ENCODE measurements around the gene SAMD13. TPM values are rescaled to one million over a fixed set of nuclear protein-coding genes. Genes with fewer than 3 reads are reported as not detected.

Gene SAMD13
- total RNA-seq, 1 donor from 2014 or later = 0.92 TPM

GRCh38 chr1:84257617-84258016 is 43.9 kb upstream of the SAMD13 start:
- no peaks in the 10 kb centered on the region for H3K36me3 Mint-ChIP-seq (ENCODE audit: low read depth)
- H3K27me3 Mint-ChIP-seq (ENCODE audit: low read depth) = no peaks in the 10 kb centered on the region
- no peak for TF ChIP-seq CTCF (IDR thresholded peaks at IDR 0.05)
- H3K4me1 Mint-ChIP-seq (ENCODE audit: low read depth) = peaks cover 40% of the 10 kb centered on the region
- no peaks in the 10 kb centered on the region for H3K9me3 Mint-ChIP-seq (ENCODE audit: low read depth)
- no peak overlapping the region for H3K4me3 Mint-ChIP-seq (ENCODE audit: unreplicated experiment)
- DNase-seq (ENCODE audit: low spot score) = no peak
- H3K27ac Mint-ChIP-seq (ENCODE audit: unreplicated experiment) = no peak overlapping the region

GRCh38 chr1:84259376-84259775 is 42.1 kb upstream of the SAMD13 start:
- Mint-ChIP-seq H3K9me3 (ENCODE audit: low read depth) (no peaks in the 10 kb centered on the region), H3K4me1 (ENCODE audit: low read depth) (peaks cover 22% of the 10 kb centered on the region), H3K36me3 (ENCODE audit: low read depth) (no peaks in the 10 kb centered on the region), H3K27ac (ENCODE audit: unreplicated experiment) (no peak overlapping the region), H3K4me3 (ENCODE audit: unreplicated experiment) (no peak overlapping the region), H3K27me3 (ENCODE audit: low read depth) (no peaks in the 10 kb centered on the region)
- no peak for TF ChIP-seq CTCF (IDR thresholded peaks at IDR 0.05)
- no peak for DNase-seq (ENCODE audit: low spot score)

GRCh38 chr1:84259989-84260388 is 41.5 kb upstream of the SAMD13 start:
- H3K4me1 Mint-ChIP-seq (ENCODE audit: low read depth) = peaks cover 16% of the 10 kb centered on the region
- no peaks in the 10 kb centered on the region for H3K9me3 Mint-ChIP-seq (ENCODE audit: low read depth)
- no peaks in the 10 kb centered on the region for H3K36me3 Mint-ChIP-seq (ENCODE audit: low read depth)
- H3K27ac Mint-ChIP-seq (ENCODE audit: unreplicated experiment) = no peak overlapping the region
- no peak for TF ChIP-seq CTCF (IDR thresholded peaks at IDR 0.05)
- H3K27me3 Mint-ChIP-seq (ENCODE audit: low read depth) = no peaks in the 10 kb centered on the region
- no peak overlapping the region for H3K4me3 Mint-ChIP-seq (ENCODE audit: unreplicated experiment)
- no peak for DNase-seq (ENCODE audit: low spot score)

GRCh38 chr1:84260852-84261518 is 40.5 kb upstream of the SAMD13 start:
- peaks cover 6% of the 10 kb centered on the region for H3K4me1 Mint-ChIP-seq (ENCODE audit: low read depth)

GRCh38 chr1:84264961-84265360 is 36.5 kb upstream of the SAMD13 start:
- Mint-ChIP-seq H3K27ac (ENCODE audit: unreplicated experiment) (no peak overlapping the region), H3K4me1 (ENCODE audit: low read depth) (peaks cover 9% of the 10 kb centered on the region), H3K9me3 (ENCODE audit: low read depth) (no peaks in the 10 kb centered on the region), H3K4me3 (ENCODE audit: unreplicated experiment) (no peak overlapping the region), H3K36me3 (ENCODE audit: low read depth) (no peaks in the 10 kb centered on the region), H3K27me3 (ENCODE audit: low read depth) (no peaks in the 10 kb centered on the region)
- DNase-seq (ENCODE audit: low spot score) = no peak
- no peak for TF ChIP-seq CTCF (IDR thresholded peaks at IDR 0.05)

More at GRCh38 chr1:84260852-84261518, 40.5 kb upstream of the SAMD13 start:
- Mint-ChIP-seq H3K9me3 (ENCODE audit: low read depth) (no peaks in the 10 kb centered on the region), H3K27me3 (ENCODE audit: low read depth) (no peaks in the 10 kb centered on the region), H3K4me3 (ENCODE audit: unreplicated experiment) (no peak overlapping the region), H3K27ac (ENCODE audit: unreplicated experiment) (no peak overlapping the region), H3K36me3 (ENCODE audit: low read depth) (no peaks in the 10 kb centered on the region)
- DNase-seq (ENCODE audit: low spot score) = no peak
- no peak for TF ChIP-seq CTCF (IDR thresholded peaks at IDR 0.05)
